Coronary artery (tissue), 2 donors: ENCODE measurements around the gene SLC5A9.

ENCODE experiments used
- DNase-seq: peaks from one replicate; pipeline ENCODE4 v3.0.0-alpha.2; 2017; ENCODE audit warnings: low spot score
- H3K27ac ChIP-seq, 2 donors: fragments of 200-600 bp; sonication (generic); one replicate each; pipeline ENCODE4 v1.5.1; 2016 to 2019
- H3K4me3 ChIP-seq: fragments of 200-600 bp; sonication (generic); 2 replicates; pipeline ENCODE4 v1.5.1; 2016; ENCODE audit warnings: mild to moderate bottlenecking, moderate library complexity
- CTCF ChIP-seq: fragments of 200-600 bp; sonication (generic); IDR thresholded peaks from one replicate; pipeline ENCODE4 v1.5.1; 2019; ENCODE audit warnings: antibody characterized with exemption

Gene SLC5A9

DNA sequence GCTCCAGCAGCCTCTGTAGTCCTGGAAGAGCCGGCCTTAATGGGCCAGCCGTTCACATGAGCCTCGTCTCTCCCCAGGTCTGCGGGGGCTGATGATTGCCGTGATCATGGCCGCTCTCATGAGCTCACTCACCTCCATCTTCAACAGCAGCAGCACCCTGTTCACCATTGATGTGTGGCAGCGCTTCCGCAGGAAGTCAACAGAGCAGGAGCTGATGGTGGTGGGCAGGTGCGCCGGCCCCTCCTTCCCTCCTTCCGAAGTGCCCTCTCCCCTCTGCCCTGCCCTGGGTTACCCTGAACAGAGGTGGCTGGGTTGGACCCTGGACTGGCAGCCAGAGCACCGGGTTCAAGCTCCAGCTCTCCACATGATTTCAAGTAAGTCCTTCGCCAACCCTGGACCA is 13.1 kb downstream of the SLC5A9 start:
- Histone ChIP-seq H3K27ac (no peak overlapping the region), H3K4me3 (no peak overlapping the region)
- no peak for DNase-seq
- TF ChIP-seq CTCF: no peak

- H3K4me3 ChIP-seq: no peak overlapping the region
- TF ChIP-seq CTCF: peak; percentile 35
- H3K27ac ChIP-seq: no peak overlapping the region
- no peak for DNase-seq
These were observed 14.4 kb downstream of the SLC5A9 start for GRCh38 chr1:48236716-48237470.

GRCh38 chr1:48242141-48242736 is 19.7 kb downstream of the SLC5A9 start:
- DNase-seq: no peak
- no peak overlapping the region for H3K4me3 ChIP-seq
- no peak for TF ChIP-seq CTCF
- H3K27ac ChIP-seq: no peak overlapping the region

DNA sequence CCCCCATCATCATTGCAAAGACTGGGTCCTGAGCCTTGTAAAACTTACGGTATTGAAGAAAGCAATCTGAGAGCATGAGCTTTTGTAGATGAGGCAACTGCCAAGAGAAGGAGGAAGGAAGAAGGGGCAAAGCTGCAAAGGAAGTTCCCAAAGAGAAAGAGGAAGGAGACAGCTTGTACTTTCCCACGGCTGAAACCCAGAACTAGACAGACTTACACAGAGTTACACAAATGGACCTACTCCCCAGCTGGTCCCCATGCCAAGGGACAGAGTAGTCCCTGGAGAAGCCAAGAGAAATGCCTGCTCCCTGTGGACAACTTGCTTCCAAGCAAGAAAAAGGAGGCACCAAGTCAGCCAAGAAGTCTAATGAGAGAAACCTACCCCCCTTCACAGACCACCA is 22.6 kb downstream of the SLC5A9 start:
- peak overlapping the region in 1 of 2 donors; percentile 25 for H3K27ac ChIP-seq

DNA sequence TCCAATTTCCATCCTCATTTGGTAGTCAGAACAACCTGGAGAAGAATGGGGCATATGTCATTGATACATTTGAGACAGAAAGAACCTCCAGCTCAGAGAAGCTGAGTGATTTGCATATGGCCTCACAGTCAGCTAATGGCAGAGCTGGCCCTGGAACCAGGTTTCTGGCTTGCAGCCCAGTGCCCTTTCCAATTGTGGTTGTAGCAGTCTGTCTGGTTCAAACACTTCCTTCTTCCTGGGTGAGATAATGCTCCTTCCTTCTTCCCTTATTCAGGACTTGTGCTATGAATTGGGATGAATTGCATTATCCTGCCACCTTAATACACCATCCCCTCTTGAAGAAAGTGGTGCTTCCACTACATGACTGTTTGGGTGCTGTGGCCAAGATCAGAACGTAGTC is 24.2 kb downstream of the SLC5A9 start:
- no peak overlapping the region for H3K4me3 ChIP-seq
- TF ChIP-seq CTCF: no peak
- no peak overlapping the region for H3K27ac ChIP-seq
- no peak for DNase-seq

More for the DNA sequence above, 22.6 kb downstream of the SLC5A9 start:
- no peak for TF ChIP-seq CTCF
- DNase-seq: peak; percentile 70
- H3K4me3 ChIP-seq: no peak overlapping the region

GRCh38 chr1:48248356-48248755 is 25.8 kb downstream of the SLC5A9 start:
- no peak for TF ChIP-seq CTCF
- H3K4me3 ChIP-seq: no peak overlapping the region

DNA sequence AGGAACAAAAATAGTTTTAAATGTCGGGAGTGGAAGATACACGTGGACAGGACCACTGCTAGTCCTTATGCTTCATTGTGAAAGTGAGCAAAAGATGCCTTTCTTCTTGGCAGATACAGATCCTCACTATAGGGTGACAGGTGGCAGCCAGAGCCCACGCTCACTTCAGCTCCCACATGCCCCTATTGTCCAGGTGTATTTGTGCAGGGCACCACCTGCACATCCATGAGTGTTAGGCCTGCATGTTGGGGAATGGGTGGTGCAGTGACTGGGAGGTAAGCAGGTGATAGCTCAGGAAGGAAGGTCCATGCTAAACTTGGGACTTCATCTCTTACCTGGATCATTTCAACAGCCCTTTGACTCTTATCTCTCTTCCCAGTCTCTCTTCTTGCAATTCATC is 27.4 kb downstream of the SLC5A9 start:
- DNase-seq: no peak
- Histone ChIP-seq H3K27ac (no peak overlapping the region), H3K4me3 (no peak overlapping the region)
- TF ChIP-seq CTCF: no peak

More at GRCh38 chr1:48248356-48248755, 25.8 kb downstream of the SLC5A9 start:
- no peak for DNase-seq
- no peak overlapping the region for H3K27ac ChIP-seq
